AML-193 (cell line): ENCODE results near the gene TRPM2.
"Not testable (repeated sequence)": the region's sequence is repeated elsewhere in the genome, so short reads cannot be mapped to it uniquely, and the experiment has no call there.

Experiments
- DNase-seq, 2 experiments: peaks; one replicate each; lab custom pipeline; 2025; lab: John Stamatoyannopoulos, UW

Gene TRPM2

GRCh38 chr21:44415073-44416025 lies 61.9 kb downstream of the TRPM2 start:
- no peak for DNase-seq

- DNase-seq, result no peak
Measured at GRCh38 chr21:44416193-44416592, 62.8 kb downstream of the TRPM2 start.

GRCh38 chr21:44417621-44418107 lies 64.2 kb downstream of the TRPM2 start:
- not testable (repeated sequence) for DNase-seq

GRCh38 chr21:44418108-44418875 lies 64.9 kb downstream of the TRPM2 start:
- no peak for DNase-seq

- DNase-seq, result no peak
Measured at GRCh38 chr21:44418876-44419230, 65.4 kb downstream of the TRPM2 start.

- DNase-seq, result no peak
Measured at GRCh38 chr21:44419679-44420078, 66.3 kb downstream of the TRPM2 start.

- no peak for DNase-seq
Measured at GRCh38 chr21:44420416-44421205, 67.2 kb downstream of the TRPM2 start.

GRCh38 chr21:44421901-44422840 lies 68.8 kb downstream of the TRPM2 start:
- no peak for DNase-seq

GRCh38 chr21:44423312-44423821 lies 69.9 kb downstream of the TRPM2 start:
- DNase-seq, result no peak

- no peak for DNase-seq
Measured at GRCh38 chr21:44423941-44424607, 70.7 kb downstream of the TRPM2 start.

GRCh38 chr21:44424608-44425306 lies 71.3 kb downstream of the TRPM2 start:
- no peak for DNase-seq

- no peak for DNase-seq
Measured at GRCh38 chr21:44425307-44425894, 72.0 kb downstream of the TRPM2 start.

- DNase-seq, result no peak
Measured at GRCh38 chr21:44425895-44426662, 72.7 kb downstream of the TRPM2 start.

GRCh38 chr21:44426663-44427191 lies 73.3 kb downstream of the TRPM2 start:
- DNase-seq, result no peak

GRCh38 chr21:44427241-44428120 lies 74.1 kb downstream of the TRPM2 start:
- DNase-seq, result no peak

- no peak for DNase-seq
Measured at GRCh38 chr21:44428281-44428960, 75.0 kb downstream of the TRPM2 start.
